ENCODE data around the gene ANKRD40.

DNA sequence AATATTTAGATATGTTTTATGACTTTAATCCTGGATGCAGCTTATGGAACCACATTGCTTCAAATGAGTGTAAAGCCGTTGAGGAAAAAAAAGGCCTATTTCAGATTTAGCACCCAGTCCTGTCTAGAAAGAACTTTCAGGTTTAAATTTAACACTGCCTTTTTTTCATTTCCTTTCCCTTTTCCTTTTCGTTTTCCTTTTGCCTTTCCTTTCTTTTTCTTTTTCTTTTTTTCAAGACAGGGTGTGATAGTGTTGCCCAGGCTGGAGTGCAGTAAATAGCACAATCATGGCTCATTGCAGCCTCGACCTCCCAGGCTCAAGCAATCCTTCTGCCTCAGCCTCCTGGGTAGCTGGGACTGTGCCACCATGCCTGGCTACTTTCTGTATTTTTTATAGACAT, 27.6 kb upstream of the ANKRD40 start:
- no peak for TF ChIP-seq POLR2A (IDR thresholded peaks at IDR 0.05; ENCODE audit: low read length)
- TF ChIP-seq GATA1 (IDR thresholded peaks at IDR 0.05; ENCODE audit: low read depth, low read length): no peak

All from erythroblast (primary cell).